Smooth muscle cell (in vitro differentiated cells): Measurements from ENCODE around the gene MAP2. TPM values are rescaled to one million over a fixed set of nuclear protein-coding genes. Genes with fewer than 3 reads are reported as not detected.

ENCODE experiments used
- DNase-seq: peaks from one replicate; lab custom pipeline; 2025; ENCODE audit not compliant: unreplicated experiment; lab: John Stamatoyannopoulos, UW
- H2AFZ ChIP-seq: fragments of 200-600 bp; sonication (generic); 2 replicates; pipeline ENCODE4 v1.6.0; 2016; ENCODE audit warnings: antibody characterized with exemption, low read depth, mild to moderate bottlenecking
- H3F3A ChIP-seq: fragments of 200-600 bp; sonication (generic); 2 replicates; pipeline ENCODE4 v1.6.0; 2017; ENCODE audit warnings: antibody characterized with exemption, low read depth
- H3K27ac ChIP-seq: fragments of 200-600 bp; sonication (generic); 2 replicates; pipeline ENCODE4 v1.5.1; 2016; ENCODE audit warnings: low read depth, mild to moderate bottlenecking
- H3K27me3 ChIP-seq: fragments of 200-600 bp; sonication (generic); 2 replicates; pipeline ENCODE4 v1.6.1; 2016; ENCODE audit warnings: low read depth, mild to moderate bottlenecking
- H3K36me3 ChIP-seq: fragments of 200-600 bp; sonication (generic); 2 replicates; pipeline ENCODE4 v1.5.1; 2016; ENCODE audit warnings: low read depth
- H3K4me1 ChIP-seq: fragments of 200-600 bp; sonication (generic); 2 replicates; pipeline ENCODE4 v1.5.1; 2016; ENCODE audit warnings: low read depth
- H3K4me2 ChIP-seq: fragments of 200-600 bp; sonication (generic); 2 replicates; pipeline ENCODE4 v1.6.0; 2016; ENCODE audit warnings: mild to moderate bottlenecking
- H3K4me3 ChIP-seq: fragments of 200-600 bp; sonication (generic); 2 replicates; pipeline ENCODE4 v1.5.1; 2016; ENCODE audit warnings: mild to moderate bottlenecking
- H3K79me2 ChIP-seq: fragments of 200-600 bp; sonication (generic); 2 replicates; pipeline ENCODE4 v1.6.0; 2016; ENCODE audit warnings: low read depth, mild to moderate bottlenecking
- H3K9ac ChIP-seq: fragments of 200-600 bp; sonication (generic); 2 replicates; pipeline ENCODE4 v1.6.0; 2016; ENCODE audit warnings: low read depth
- H3K9me3 ChIP-seq: fragments of 200-600 bp; sonication (generic); replicated peaks from 2 replicates; pipeline ENCODE4 v1.5.1; 2016; ENCODE audit warnings: low read depth
- H4K20me1 ChIP-seq: fragments of 200-600 bp; sonication (generic); 2 replicates; pipeline ENCODE4 v1.6.0; 2016; ENCODE audit warnings: low read depth
- WGBS: methylation state at CpG from one replicate; pipeline ENCODE4 v1.1.7; 2016; ENCODE audit warnings: low lambda C conversion rate; 5-methylcytosine and 5-hydroxymethylcytosine counted together
- polyA plus RNA-seq: library from polyadenylated mRNA; unstranded; fragments of >200 nt; fragmentation: Nextera tagmentation; extraction: Ambion mirVana; gene quantifications from 2 replicates; pipeline ENCODE4 v1.2.1, GENCODE V29; 2016
- total RNA-seq: library from RNA; depleted of rRNA; stranded (reverse); fragments of >200 nt; gene quantifications from 2 replicates; pipeline ENCODE4 v1.2.3, GENCODE V29; 2014
- TF ChIP-seq, protein P1 (sequence below): fragments of 200-600 bp; sonication (generic); IDR thresholded peaks from 2 replicates; pipeline ENCODE4 v1.5.1; 2017; ENCODE audit warnings: borderline replicate concordance, mild to moderate bottlenecking, antibody characterized with exemption; ENCODE audit not compliant: insufficient read depth, poor library complexity, severe bottlenecking

MAP2 gene
- total and polyA plus RNA-seq, 2 experiments from 2014 or later: 1.8 to 18.7 TPM

DNA sequence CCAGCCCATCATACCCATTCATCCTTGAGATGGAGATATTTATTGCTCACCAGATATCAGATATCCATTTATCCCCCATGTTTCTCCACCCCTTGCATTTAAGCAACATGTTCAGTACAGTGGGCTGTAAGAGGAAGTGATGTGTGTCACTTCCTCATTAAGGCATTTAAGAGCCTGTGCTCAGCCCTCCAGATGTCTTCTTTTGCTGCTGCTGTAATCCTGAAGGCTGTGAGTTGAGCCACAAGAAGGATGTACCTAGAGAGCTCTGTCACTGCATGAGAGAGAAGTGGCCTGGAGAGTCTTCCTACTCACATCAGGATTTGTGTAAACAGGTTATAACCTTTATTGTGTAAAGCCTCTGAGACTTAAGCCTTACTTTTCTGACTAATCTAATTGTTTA is 195.9 kb downstream of the MAP2 start:
- H3K4me2 ChIP-seq: no peak overlapping the region
- H3F3A ChIP-seq: no peaks in the 10 kb centered on the region
- H4K20me1 ChIP-seq: no peaks in the 10 kb centered on the region
- no peak overlapping the region for H3K9ac ChIP-seq
- H3K79me2 ChIP-seq: no peaks in the 10 kb centered on the region
- no peak overlapping the region for H2AFZ ChIP-seq
- no peaks in the 10 kb centered on the region for H3K27me3 ChIP-seq
- DNase-seq: no peak
- TF ChIP-seq, protein P1, sequence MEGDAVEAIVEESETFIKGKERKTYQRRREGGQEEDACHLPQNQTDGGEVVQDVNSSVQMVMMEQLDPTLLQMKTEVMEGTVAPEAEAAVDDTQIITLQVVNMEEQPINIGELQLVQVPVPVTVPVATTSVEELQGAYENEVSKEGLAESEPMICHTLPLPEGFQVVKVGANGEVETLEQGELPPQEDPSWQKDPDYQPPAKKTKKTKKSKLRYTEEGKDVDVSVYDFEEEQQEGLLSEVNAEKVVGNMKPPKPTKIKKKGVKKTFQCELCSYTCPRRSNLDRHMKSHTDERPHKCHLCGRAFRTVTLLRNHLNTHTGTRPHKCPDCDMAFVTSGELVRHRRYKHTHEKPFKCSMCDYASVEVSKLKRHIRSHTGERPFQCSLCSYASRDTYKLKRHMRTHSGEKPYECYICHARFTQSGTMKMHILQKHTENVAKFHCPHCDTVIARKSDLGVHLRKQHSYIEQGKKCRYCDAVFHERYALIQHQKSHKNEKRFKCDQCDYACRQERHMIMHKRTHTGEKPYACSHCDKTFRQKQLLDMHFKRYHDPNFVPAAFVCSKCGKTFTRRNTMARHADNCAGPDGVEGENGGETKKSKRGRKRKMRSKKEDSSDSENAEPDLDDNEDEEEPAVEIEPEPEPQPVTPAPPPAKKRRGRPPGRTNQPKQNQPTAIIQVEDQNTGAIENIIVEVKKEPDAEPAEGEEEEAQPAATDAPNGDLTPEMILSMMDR: no peak
- H3K9me3 ChIP-seq: no peaks in the 10 kb centered on the region
- H3K4me3 ChIP-seq: no peak overlapping the region
- no peak overlapping the region for H3K27ac ChIP-seq
- H3K4me1 ChIP-seq: peaks cover 44% of the 10 kb centered on the region
- no peaks in the 10 kb centered on the region for H3K36me3 ChIP-seq

DNA sequence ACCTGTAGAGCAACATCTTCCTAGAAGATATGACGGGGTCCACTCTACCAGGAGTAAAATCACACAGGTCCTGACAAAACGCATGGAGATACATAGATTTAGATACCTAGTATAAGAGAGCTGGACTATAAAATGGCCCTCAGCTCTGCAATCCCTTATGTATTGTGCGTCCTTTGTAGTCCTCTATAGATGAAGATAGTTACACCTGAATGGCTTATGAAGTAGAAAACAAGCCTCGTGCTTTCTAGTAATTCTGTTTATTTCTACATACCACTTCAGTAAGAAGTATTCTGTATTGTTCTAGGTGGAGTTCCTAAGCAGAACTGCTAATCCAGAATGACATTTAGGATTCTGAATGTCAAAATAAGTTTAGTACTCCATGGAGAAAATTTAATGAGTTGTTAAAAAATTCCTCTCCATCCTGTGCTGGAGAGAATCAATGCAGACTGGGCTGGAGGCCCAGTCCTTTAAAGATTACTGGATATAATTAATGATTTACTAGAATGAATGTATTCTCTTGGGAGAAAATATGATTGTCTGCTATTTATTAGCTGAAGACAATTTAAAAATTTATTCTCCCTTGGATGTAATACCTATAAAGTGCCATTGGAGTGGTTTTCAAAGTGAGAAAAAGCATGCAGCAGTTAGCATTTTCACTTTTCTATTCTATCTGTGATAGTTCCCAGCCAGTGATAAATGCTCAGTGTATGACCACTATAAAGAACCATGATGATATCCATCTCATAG is 200.5 kb downstream of the MAP2 start:
- Histone ChIP-seq H3K9me3 (no peaks in the 10 kb centered on the region), H3K4me1 (peaks cover 11% of the 10 kb centered on the region), H2AFZ (no peak overlapping the region), H3K36me3 (no peaks in the 10 kb centered on the region), H3K27me3 (no peaks in the 10 kb centered on the region), H3K9ac (no peak overlapping the region), H3K4me2 (no peak overlapping the region), H4K20me1 (no peaks in the 10 kb centered on the region), H3F3A (no peaks in the 10 kb centered on the region), H3K79me2 (no peaks in the 10 kb centered on the region), H3K4me3 (no peak overlapping the region), H3K27ac (no peak overlapping the region)
- TF ChIP-seq, protein P1: no peak
- no peak for DNase-seq
- WGBS: 92% methylated on average over 4 of the region's 4 CpGs

DNA sequence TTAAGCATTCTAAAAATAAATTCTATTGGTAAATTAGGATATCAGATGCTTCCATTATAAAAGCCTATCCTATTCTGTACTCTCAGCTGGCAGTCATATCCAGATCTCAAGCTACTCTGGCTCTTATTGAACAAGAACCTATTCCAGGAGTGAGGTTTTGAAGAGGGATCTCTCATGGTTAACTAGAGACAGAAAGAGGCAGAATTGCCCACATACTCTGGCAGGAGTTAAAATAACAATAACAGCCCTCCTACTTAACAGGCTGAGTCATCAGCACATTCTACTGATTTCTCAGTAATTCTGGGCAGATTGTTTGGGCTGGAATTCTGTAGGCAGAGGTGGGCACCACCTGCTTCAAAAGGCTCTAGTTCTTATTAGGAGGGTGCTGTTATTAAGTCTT is 205.8 kb downstream of the MAP2 start:
- no peak overlapping the region for H3K4me3 ChIP-seq
- H3K27me3 ChIP-seq: no peaks in the 10 kb centered on the region
- no peak overlapping the region for H3K4me2 ChIP-seq
- peaks cover 7% of the 10 kb centered on the region for H3K4me1 ChIP-seq
- H3K9me3 ChIP-seq: no peaks in the 10 kb centered on the region
- H3K36me3 ChIP-seq: no peaks in the 10 kb centered on the region
- H2AFZ ChIP-seq: no peak overlapping the region
- no peak overlapping the region for H3K9ac ChIP-seq
- DNase-seq: no peak
- no peaks in the 10 kb centered on the region for H3K79me2 ChIP-seq
- H3K27ac ChIP-seq: no peak overlapping the region
- TF ChIP-seq, protein P1: no peak
- no peaks in the 10 kb centered on the region for H4K20me1 ChIP-seq
- no peaks in the 10 kb centered on the region for H3F3A ChIP-seq

- Histone ChIP-seq H3K4me3 (no peak overlapping the region), H3K9ac (no peak overlapping the region), H4K20me1 (no peaks in the 10 kb centered on the region), H3F3A (no peaks in the 10 kb centered on the region), H3K27ac (no peak overlapping the region), H3K36me3 (no peaks in the 10 kb centered on the region), H3K4me2 (no peak overlapping the region), H3K79me2 (no peaks in the 10 kb centered on the region), H3K4me1 (peaks cover 17% of the 10 kb centered on the region), H2AFZ (no peak overlapping the region), H3K27me3 (no peaks in the 10 kb centered on the region), H3K9me3 (no peaks in the 10 kb centered on the region)
- DNase-seq: no peak
- WGBS: 86% methylated on average over 2 of the region's 2 CpGs
- TF ChIP-seq, protein P1: no peak
Observed at GRCh38 chr2:209633911-209634310, 210.1 kb downstream of the MAP2 start.
